Stimulated activated CD4-positive, alpha-beta T cell treated with anti-CD3 and anti-CD28 coated beads, Interleukin-4, amount 100 ng/mL, for 4 hours (primary cell): ENCODE data around the gene SYVN1.
A peak's percentile ranks its signal among the peaks of the same experiment; 100 is the strongest.
"Not testable (repeated sequence)": the region's sequence is repeated elsewhere in the genome, so short reads cannot be mapped to it uniquely, and the experiment has no call there.

Source experiments
- DNase-seq, 2 experiments: peaks; one replicate each; pipeline ENCODE4 v3.0.0-alpha.2; 2020

The SYVN1 gene

DNA sequence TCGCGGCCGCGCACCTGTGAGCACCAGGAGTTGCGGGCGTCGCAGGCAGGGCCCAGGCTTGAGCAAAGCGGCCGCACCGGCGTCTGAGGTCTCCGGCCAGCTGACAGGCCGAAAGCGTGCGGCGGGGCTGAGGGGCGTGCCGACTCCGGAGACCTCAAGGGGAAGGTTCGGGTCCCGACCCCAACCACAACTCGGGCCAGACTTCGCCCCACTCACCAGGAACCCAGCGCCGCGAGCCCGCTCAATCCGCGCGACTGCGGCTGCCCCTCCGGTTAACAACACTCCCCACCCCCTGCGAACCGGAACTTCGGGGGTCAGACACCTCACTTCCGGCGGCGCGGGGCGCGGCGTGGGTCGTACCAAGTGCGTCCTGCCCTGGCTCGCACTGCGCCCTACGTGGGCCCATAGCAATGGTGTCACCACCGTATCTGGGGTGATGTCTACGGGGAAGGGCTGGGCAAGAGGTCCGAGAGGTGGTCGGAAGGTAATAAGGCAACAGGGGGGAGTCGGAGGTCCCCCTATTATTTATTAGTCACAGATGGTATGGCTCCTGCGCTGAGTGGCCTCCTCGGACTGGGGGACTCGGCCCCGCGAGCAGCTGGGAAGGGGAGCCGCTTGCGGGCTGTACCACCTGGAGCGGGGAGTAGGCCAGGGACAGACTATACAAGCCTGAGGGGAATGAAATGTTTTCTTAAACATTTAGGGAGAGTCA, at the start of gene SYVN1:
Gene SYVN1, minus strand, starts transcription at position 280 of the 712 bp plus-strand sequence. CDS start 918 bp downstream, outside the sequence.
- peak; percentile 89 to 91 for DNase-seq

DNA sequence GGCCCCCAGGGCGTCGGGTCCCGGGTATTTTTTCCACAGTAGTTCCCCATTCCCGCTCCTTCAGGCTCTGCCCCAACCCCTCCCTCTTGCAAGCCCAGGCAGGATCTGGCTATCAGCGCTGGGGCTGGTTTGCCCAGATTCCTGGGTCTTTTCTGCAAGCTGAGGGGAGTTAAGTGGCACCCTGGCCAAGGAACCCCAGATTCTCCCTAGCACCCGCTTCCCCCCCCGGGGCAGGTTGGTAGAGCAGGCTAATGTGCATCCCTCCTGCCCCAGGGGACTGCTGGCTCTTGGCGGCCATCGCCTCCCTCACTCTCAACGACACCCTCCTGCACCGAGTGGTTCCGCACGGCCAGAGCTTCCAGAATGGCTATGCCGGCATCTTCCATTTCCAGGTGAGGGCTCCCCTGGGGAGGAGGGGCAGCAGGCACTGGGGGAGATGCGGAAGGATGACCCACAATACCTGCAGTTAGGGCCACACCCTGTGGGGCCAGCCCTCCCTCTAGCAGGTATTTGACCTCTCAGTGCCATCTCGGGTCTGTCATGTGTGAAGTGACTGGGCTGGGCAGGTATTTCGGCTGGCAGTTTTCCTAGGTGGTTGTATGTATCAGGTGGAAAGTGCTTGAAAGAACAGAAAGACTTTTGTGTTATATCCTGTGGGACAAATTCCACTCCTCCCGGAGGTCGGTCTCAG, 49.0 kb upstream of the SYVN1 start:
- no peak for DNase-seq

DNA sequence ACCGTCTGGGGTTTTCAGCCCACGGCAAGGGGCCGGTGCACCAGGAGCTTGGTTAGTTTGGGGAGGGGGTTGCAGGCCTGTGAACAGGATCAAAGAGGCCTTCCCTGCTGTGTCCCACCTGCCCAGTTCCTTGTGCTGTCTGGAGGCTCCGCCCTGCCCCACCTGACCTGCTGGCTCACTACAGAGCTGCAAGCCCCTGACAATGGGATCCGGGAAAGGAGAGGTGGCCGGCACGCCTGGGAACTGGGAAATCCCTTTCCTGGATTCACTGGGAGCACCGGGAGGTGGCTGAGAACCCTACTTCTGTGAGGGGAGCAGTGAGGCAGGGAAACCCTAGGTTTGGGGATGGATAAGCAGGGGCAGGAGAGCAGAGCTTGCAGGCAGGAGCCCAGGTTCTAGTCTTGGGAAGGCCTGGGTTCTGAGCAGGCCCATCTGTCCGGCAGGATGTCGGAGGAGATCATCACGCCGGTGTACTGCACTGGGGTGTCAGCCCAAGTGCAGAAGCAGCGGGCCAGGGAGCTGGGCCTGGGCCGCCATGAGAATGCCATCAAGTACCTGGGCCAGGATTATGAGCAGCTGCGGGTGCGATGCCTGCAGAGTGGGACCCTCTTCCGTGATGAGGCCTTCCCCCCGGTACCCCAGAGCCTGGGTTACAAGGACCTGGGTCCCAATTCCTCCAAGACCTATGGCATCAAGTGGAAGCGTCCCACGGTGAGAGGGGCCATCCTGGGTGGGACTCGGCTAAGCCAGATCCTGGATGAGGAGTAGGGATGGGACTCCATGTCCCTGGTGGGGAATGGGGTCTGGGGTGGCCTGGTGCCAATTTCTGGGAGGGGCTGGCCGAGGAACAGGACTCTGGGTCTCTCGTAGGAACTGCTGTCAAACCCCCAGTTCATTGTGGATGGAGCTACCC, 48.2 kb upstream of the SYVN1 start:
- DNase-seq, result no peak

DNA sequence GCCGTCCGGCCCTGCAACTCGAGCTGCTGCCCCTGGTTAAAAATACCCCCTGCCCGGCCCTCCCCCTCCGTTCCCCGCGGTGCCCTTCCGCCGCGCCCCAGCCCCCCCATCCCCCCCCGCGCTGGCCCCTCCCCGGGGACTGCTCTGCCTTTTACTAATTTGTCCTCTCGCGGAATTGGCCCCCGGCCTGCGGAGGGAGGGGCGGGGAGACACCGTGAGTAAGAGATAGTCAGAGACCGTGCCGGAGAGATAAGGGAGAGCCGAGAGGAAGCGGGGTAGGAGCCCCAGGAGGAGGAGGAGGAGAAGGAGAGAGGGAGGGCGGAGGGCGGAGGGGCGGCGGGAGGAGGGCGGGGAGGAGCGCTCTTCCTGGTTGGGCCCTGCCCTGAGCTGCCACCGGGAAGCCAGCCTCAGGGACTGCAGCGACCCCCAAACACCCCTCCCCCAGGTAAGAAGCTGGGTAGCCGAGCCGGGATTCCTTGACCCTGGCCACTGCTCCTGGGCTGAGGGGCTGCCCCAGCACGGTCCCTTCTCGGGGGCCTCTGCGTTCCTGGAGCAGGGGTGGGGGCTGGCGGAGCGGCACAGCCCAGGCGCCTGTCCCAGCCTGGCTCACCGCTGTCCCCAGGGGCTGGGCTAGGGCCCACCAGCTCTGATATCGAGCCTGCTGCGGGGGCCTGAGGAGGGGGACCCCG, 47.4 kb upstream of the SYVN1 start, which contains the start of gene CAPN1:
Gene CAPN1, plus strand, starts transcription at position 360 of the 689 bp plus-strand sequence. CDS start 774 bp downstream, outside the sequence.
- DNase-seq, result peak; percentile 69 to 75

- DNase-seq, result peak; percentile 48 to 51
These were observed 46.7 kb upstream of the SYVN1 start for GRCh38 chr11:65180877-65181568.

- not testable (repeated sequence) for DNase-seq
These were observed 40.3 kb upstream of the SYVN1 start for GRCh38 chr11:65174571-65175010.

DNA sequence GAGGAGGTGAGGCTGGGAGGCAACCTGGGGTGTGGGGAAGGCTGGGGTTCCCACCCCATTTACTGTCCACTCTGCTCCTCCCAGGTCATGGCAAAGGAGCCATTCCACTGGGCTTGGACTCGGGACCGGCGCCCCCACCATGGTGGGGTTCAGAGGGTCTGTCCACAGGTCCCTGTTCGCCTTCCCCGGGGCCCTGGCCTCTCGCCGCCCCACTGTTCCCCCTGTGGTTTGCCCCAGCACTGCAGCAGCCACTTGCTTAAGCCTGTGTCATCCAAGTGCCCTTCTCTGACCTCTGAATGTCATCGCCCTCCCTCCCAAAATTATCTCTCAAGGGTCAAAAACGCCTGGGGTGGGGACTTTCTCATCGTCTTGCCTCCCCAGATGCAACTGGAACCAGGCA, 38.3 kb upstream of the SYVN1 start:
- no peak for DNase-seq

GRCh38 chr11:65170058-65170534, 35.8 kb upstream of the SYVN1 start, which contains the start of gene SPDYC:
Gene SPDYC, plus strand, starts transcription at chr11:65170233. Its CDS starts 1,125 bp downstream, at chr11:65171358.
- no peak for DNase-seq

DNA sequence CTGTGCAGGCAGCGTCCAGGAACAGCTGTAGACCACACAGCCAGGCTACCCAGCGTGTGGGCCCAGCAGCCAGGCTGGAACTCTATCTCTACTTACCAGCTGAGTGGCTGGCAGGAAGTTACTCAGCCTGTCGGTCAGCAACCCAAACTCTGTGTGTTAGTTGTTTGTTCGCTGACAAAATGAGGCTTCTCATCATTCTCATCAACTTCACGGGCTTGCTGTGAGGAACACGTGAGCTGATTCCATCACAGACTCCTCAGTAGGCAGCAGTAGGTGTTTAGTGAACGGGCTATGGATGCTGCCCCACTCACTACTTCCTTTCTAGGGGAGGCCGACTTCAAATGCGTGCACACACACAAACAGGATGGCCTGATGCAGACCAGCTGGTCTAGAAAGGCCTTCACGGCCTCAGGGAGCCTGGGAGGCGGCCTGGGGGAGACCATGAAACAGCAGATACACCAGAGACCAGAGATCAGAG, 34.9 kb upstream of the SYVN1 start:
- DNase-seq, result no peak

- no peak for DNase-seq
These were observed 33.3 kb upstream of the SYVN1 start for GRCh38 chr11:65167656-65168055.

DNA sequence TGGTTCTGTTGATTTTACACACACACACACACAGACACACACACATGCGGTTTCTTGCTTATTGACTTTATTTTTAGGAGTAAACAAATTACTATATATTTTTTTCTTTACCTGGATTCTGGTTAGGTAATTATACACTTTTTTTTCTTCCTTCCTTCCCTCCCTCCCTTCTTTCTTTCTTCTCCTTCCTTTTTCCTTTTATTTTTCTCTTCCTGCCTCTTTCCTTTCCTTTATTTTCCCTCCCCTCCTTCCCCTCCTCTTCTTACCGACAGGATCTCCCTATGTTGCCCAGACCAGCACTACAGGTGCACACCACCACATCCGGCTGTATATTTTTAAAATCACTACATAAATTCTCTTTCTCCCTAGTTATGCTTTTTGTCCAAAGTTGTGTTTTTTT, 32.6 kb upstream of the SYVN1 start:
- DNase-seq, result no peak

GRCh38 chr11:65165410-65166317, 31.3 kb upstream of the SYVN1 start:
- no peak for DNase-seq

- no peak for DNase-seq
These were observed 29.4 kb upstream of the SYVN1 start for GRCh38 chr11:65163684-65164083.

- no peak for DNase-seq
These were observed 26.3 kb upstream of the SYVN1 start for GRCh38 chr11:65160643-65161042.

- no peak for DNase-seq
These were observed 24.7 kb upstream of the SYVN1 start for GRCh38 chr11:65159012-65159411.

- no peak for DNase-seq
These were observed 23.0 kb upstream of the SYVN1 start for GRCh38 chr11:65157336-65157735.

- DNase-seq, result no peak
These were observed 22.6 kb upstream of the SYVN1 start for GRCh38 chr11:65156926-65157325.

- no peak for DNase-seq
These were observed 21.9 kb upstream of the SYVN1 start for GRCh38 chr11:65156256-65156655.

GRCh38 chr11:65152122-65152521, 17.8 kb upstream of the SYVN1 start:
- no peak for DNase-seq

DNA sequence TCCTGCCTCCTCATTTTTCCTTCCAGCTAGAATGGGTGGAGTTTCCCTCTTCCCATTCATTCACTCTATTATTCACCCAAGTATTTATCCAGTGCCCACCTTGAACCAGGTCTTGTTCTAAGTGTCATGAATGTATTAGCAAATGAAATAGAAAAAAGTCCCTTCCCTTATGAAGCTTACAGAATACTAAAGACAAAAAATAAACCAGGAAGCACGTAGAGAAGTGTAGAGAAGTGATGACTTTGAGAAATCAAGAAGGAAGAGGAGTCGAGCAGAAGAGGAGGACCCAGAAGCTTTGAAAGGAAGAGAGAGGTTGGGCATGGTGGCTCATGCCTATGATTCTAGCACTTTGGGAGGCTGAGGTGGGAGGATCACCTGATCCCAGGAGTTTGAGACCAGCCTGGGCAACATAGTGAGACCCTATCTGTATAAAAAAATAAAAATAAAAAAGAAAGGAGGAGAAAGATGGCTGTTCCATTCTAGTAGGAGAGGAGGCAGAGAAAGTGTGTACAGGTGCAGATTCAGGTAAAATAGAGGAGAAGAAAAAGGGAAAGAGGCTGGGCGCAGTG, 17.1 kb upstream of the SYVN1 start:
- DNase-seq, result no peak
